ENCODE results near the gene SUCNR1.
"Not testable (repeated sequence)": the region's sequence is repeated elsewhere in the genome, so short reads cannot be mapped to it uniquely, and the experiment has no call there.

- not testable (repeated sequence) for TF ChIP-seq CTCF, POLR2A, EP300, POLR2AphosphoS5 (IDR thresholded peaks at IDR 0.05)
Measured at GRCh38 chr3:151887450-151888211, 14.2 kb downstream of the SUCNR1 start.
